Endodermal cell (in vitro differentiated cells): ENCODE results near the gene CAP2. TPM values are rescaled to one million over a fixed set of nuclear protein-coding genes. Genes with fewer than 3 reads are reported as not detected.

Experiments
- DNase-seq: peaks from one replicate; pipeline ENCODE4 v3.0.0-alpha.2; 2017
- H3K27ac ChIP-seq: 2 replicates; pipeline ENCODE4 v1.5.1; 2013; ENCODE audit warnings: mild to moderate bottlenecking, low read depth, low read length, moderate library complexity
- H3K27me3 ChIP-seq: 2 replicates; pipeline ENCODE4 v1.6.1; 2013; ENCODE audit warnings: mild to moderate bottlenecking, low read length, moderate library complexity; ENCODE audit not compliant: insufficient read depth, control insufficient read depth, poor library complexity, severe bottlenecking
- H3K36me3 ChIP-seq: 2 replicates; pipeline ENCODE4 v1.7.0; 2013; ENCODE audit warnings: mild to moderate bottlenecking, low read length, moderate library complexity; ENCODE audit not compliant: control insufficient read depth, insufficient read depth
- H3K4me1 ChIP-seq: one replicate; pipeline ENCODE4 v1.7.0; 2013; ENCODE audit warnings: low read length; ENCODE audit not compliant: control insufficient read depth, insufficient read depth
- H3K4me3 ChIP-seq: 2 replicates; pipeline ENCODE4 v1.5.1; 2013; ENCODE audit warnings: mild to moderate bottlenecking, low read length, moderate library complexity
- H3K9ac ChIP-seq: 2 replicates; pipeline ENCODE4 v1.6.1; 2013; ENCODE audit warnings: mild to moderate bottlenecking, low read length, moderate library complexity; ENCODE audit not compliant: poor library complexity, severe bottlenecking; ENCODE audit errors: extremely low read depth
- H3K9me3 ChIP-seq: 2 replicates; pipeline ENCODE4 v1.6.1; 2013; ENCODE audit warnings: mild to moderate bottlenecking, low read length, moderate library complexity; ENCODE audit not compliant: control insufficient read depth
- H3K27ac Mint-ChIP-seq: 2 replicates; pipeline ENCODE4 v1.8.0; 2020; ENCODE audit warnings: mixed read lengths
- H3K27me3 Mint-ChIP-seq: 2 replicates; pipeline ENCODE4 v1.8.0; 2021; ENCODE audit warnings: mild to moderate bottlenecking, mixed read lengths; ENCODE audit not compliant: insufficient read depth
- H3K36me3 Mint-ChIP-seq: 2 replicates; pipeline ENCODE4 v1.8.0; 2020; ENCODE audit warnings: low read depth, mixed read lengths
- H3K4me1 Mint-ChIP-seq: 2 replicates; pipeline ENCODE4 v1.8.0; 2020; ENCODE audit warnings: mixed read lengths
- H3K4me3 Mint-ChIP-seq: 2 replicates; pipeline ENCODE4 v1.8.0; 2020; ENCODE audit warnings: mild to moderate bottlenecking, moderate library complexity, mixed read lengths
- H3K9me3 Mint-ChIP-seq: 2 replicates; pipeline ENCODE4 v1.8.0; 2020; ENCODE audit warnings: mild to moderate bottlenecking, mixed read lengths
- CTCF ChIP-seq: fragments of 200-600 bp; sonication (generic); conservative IDR thresholded peaks from 2 replicates; pipeline ENCODE4 v1.5.0; 2021; ENCODE audit warnings: antibody characterized with exemption, mild to moderate bottlenecking
- WGBS, 2 experiments: methylation state at CpG; one replicate each; pipeline versions ENCODE4 v1.1.5 to v1.1.7; 2013; ENCODE audit warnings: missing lambda C conversion rate in 2 of 2, mixed read lengths in 1 of 2; ENCODE audit not compliant: insufficient coverage in 1 of 2, insufficient read length in 1 of 2; 5-methylcytosine and 5-hydroxymethylcytosine counted together
- total RNA-seq, 2 donors: library from RNA; stranded (reverse); fragmentation: NEBNext Ultra II Directional in 1 of 2; extraction: Animal tissue kit (Norgen Biotek cat#: 25700) in 1 of 2; gene quantifications; 2 replicates in 1 of 2; 3 replicates in 1 of 2; pipeline ENCODE4 v1.2.1, GENCODE V29; 2021

The CAP2 gene
- total RNA-seq, 2 donors from 2014 or later: 29.8 to 35.9 TPM

GRCh38 chr6:17454316-17455005, 61.1 kb downstream of the CAP2 start:
- peaks cover 29% of the 10 kb centered on the region for H3K36me3 Mint-ChIP-seq
- H3K9me3 Mint-ChIP-seq: no peaks in the 10 kb centered on the region
- H3K27me3 Mint-ChIP-seq: no peaks in the 10 kb centered on the region
- no peak overlapping the region for H3K27ac ChIP-seq
- no peak overlapping the region for H3K4me3 ChIP-seq
- H3K27me3 ChIP-seq: no peaks in the 10 kb centered on the region
- no peaks in the 10 kb centered on the region for H3K9me3 ChIP-seq
- no peak for DNase-seq
- no peak overlapping the region for H3K27ac Mint-ChIP-seq
- H3K4me1 ChIP-seq: peaks cover 4% of the 10 kb centered on the region
- H3K9ac ChIP-seq: no peak overlapping the region
- H3K4me1 Mint-ChIP-seq: peaks cover 12% of the 10 kb centered on the region
- WGBS, 2 experiments: 97 to 98% methylated on average over 4 to 7 of the region's 7 CpGs
- H3K36me3 ChIP-seq: peaks cover 54% of the 10 kb centered on the region
- TF ChIP-seq CTCF: no peak
- H3K4me3 Mint-ChIP-seq: no peak overlapping the region

GRCh38 chr6:17455919-17456318, 62.5 kb downstream of the CAP2 start:
- peaks cover 69% of the 10 kb centered on the region for H3K36me3 ChIP-seq
- no peak overlapping the region for H3K4me3 Mint-ChIP-seq
- H3K27me3 ChIP-seq: no peaks in the 10 kb centered on the region
- H3K36me3 Mint-ChIP-seq: peaks cover 39% of the 10 kb centered on the region
- DNase-seq: no peak
- TF ChIP-seq CTCF: no peak
- no peaks in the 10 kb centered on the region for H3K9me3 Mint-ChIP-seq
- peaks cover 12% of the 10 kb centered on the region for H3K4me1 Mint-ChIP-seq
- H3K9me3 ChIP-seq: no peaks in the 10 kb centered on the region
- H3K27ac ChIP-seq: no peak overlapping the region
- 96 to 97% methylated on average over 7 of the region's 7 CpGs for WGBS, 2 experiments
- H3K27me3 Mint-ChIP-seq: no peaks in the 10 kb centered on the region
- H3K4me3 ChIP-seq: no peak overlapping the region
- peaks cover 4% of the 10 kb centered on the region for H3K4me1 ChIP-seq
- no peak overlapping the region for H3K9ac ChIP-seq
- H3K27ac Mint-ChIP-seq: no peak overlapping the region

- Mint-ChIP-seq H3K36me3 (peaks cover 41% of the 10 kb centered on the region), H3K27me3 (no peaks in the 10 kb centered on the region), H3K4me3 (no peak overlapping the region), H3K9me3 (no peaks in the 10 kb centered on the region), H3K4me1 (peaks cover 12% of the 10 kb centered on the region), H3K27ac (no peak overlapping the region)
- no peak overlapping the region for H3K4me3 ChIP-seq
- H3K9me3 ChIP-seq: no peaks in the 10 kb centered on the region
- H3K36me3 ChIP-seq: peaks cover 68% of the 10 kb centered on the region
- H3K27ac ChIP-seq: no peak overlapping the region
- no peaks in the 10 kb centered on the region for H3K27me3 ChIP-seq
- peaks cover 4% of the 10 kb centered on the region for H3K4me1 ChIP-seq
- no peak for TF ChIP-seq CTCF
- H3K9ac ChIP-seq: no peak overlapping the region
- no peak for DNase-seq
- 94 to 98% methylated on average over 3 of the region's 3 CpGs for WGBS, 2 experiments
Observed at GRCh38 chr6:17456711-17457110, 63.3 kb downstream of the CAP2 start.
